RCC 7860 (cell line): Measurements from ENCODE around the gene C11orf52.

Experiments used
- DNase-seq: peaks from one replicate; pipeline ENCODE4 v3.0.0-alpha.2; 2015; ENCODE audit warnings: low spot score
- FAIRE-seq: peaks from 2 replicates; lab custom pipeline; 2012; peaks lifted over from hg19 to GRCh38; lab: Jason Lieb, UNC

Gene C11orf52

GRCh38 chr11:111969344-111969743, 50.6 kb downstream of the C11orf52 start:
- FAIRE-seq (no peak), DNase-seq (no peak)

GRCh38 chr11:111974446-111974845, 55.7 kb downstream of the C11orf52 start:
- no peak for FAIRE-seq
- no peak for DNase-seq

GRCh38 chr11:111975076-111975806, 56.5 kb downstream of the C11orf52 start:
- DNase-seq (no peak), FAIRE-seq (no peak)

- DNase-seq = no peak
- no peak for FAIRE-seq
These were observed 57.5 kb downstream of the C11orf52 start for GRCh38 chr11:111976119-111976766.
